Measurements from ENCODE around the gene KREMEN1.

- TF ChIP-seq CTCF (IDR thresholded peaks at IDR 0.05; ENCODE audit: insufficient read depth, low read length) (no peak), POLR2AphosphoS5 (IDR thresholded peaks at IDR 0.05; ENCODE audit: low read depth) (no peak), REST (IDR thresholded peaks at IDR 0.05; ENCODE audit: insufficient replicate concordance, low read depth) (no peak), GABPA (IDR thresholded peaks at IDR 0.05; ENCODE audit: low read depth) (no peak), SPI1 (IDR thresholded peaks at IDR 0.05; ENCODE audit: borderline replicate concordance, low read depth) (no peak)
These were observed 73.9 kb downstream of the KREMEN1 start for GRCh38 chr22:29146771-29147170.

All from HL-60 (cell line).